ENCODE measurements around the gene GIGYF2.

Gene GIGYF2

DNA sequence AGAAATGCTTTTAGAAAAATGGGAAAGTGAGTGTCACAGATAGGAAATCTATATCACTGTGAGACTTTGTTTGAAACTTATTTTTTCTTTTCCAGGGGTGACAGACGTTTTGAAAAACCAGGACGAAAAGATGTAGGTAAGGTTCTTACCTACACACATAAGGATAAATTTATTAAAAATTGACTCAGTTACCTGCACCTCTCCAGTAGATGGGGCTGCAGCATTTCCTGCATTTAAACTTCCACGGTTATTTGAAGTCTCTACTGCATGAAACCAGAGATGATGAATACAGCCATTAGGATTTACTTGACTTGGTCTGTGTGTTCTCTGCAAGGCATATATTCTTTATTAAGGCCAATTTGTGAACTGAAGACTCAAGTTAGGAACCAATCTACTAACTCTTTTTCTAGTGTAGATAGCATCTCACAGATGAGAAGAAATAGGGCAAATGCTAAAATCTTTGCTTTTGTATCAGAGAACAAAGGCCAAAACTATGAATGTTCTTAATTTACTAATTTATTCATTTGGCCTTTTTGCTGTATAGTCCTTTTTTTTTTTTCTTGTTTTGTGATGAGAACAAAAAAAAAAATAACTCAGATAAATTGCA is 64.3 kb downstream of the GIGYF2 start:
- DNase-seq, result peak; percentile 10

DNA sequence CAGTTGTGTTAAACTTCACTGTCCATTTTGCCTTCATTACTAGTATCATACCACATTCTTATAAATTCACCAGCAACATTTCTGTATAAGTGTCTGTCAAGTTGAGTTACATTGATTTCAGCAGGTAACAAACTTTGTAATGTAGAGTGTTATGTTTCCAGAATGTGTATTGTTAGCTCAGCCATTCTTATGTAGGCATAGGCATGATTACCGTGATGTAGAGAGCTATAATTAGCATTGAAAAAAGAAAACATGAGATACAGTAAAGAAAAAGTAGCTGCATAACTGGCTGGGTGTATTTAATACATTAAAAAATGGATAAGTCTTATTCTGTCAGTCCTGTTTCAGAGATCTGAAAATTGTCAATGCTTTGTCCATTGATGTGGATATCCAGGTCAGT is 70.7 kb downstream of the GIGYF2 start:
- no peak for DNase-seq

DNA sequence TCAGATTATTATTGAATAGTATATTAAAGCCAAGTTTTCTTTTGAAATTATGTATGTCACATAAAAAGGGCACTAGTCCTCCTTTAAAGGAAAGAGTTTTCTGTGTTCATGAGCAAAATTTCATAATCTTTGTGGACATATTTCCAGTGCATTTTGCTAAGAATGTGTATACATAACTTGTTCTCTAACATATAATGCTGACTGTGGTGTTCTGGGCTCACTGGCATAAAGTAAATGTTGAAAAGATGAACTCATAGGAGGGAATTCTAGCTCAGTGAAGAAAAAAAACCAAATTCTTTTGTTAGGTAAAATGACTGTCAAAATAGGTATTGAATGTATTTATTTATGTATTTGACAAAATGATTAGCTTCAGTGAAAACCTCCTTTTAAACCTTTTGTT is 73.1 kb downstream of the GIGYF2 start:
- no peak for DNase-seq

DNA sequence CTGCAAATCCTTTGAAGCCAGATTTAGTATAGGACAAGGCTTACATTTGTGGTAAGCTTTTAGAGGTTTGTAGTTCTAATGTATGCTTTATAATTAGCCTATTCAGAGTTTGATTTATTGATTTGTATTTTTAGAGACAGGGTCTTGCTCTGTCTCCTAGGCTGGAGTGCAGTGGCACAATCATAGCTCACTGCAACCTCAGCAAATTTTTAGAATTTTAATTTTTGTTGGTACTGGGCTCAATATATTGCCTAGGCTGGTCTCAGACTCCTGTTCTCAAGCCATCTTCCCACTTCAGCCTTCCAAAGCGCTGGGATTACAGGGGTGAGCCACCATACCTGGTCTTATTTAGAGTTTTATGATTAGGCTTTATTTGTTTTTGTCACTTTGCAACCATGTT is 74.7 kb downstream of the GIGYF2 start:
- DNase-seq, result no peak

DNA sequence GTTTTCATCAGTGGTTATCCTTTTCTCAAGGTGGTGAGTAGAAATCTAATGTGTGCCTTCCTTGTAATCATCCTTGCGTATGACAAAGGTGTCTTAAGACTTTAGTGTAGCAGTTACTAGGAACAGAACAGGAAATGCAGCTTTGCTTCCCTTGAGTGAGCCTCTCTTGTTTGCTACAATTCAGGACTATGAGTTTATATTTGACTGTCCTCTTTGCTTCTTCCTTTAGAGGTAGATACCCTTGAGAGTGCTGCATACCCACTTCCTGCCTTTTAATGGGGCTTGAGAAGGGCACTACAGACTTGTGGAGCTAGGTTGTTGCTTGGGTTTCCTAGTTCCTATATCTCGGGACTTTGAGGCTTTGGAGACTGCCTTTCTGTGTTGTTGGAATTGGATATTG is 75.4 kb downstream of the GIGYF2 start:
- DNase-seq, result no peak

DNA sequence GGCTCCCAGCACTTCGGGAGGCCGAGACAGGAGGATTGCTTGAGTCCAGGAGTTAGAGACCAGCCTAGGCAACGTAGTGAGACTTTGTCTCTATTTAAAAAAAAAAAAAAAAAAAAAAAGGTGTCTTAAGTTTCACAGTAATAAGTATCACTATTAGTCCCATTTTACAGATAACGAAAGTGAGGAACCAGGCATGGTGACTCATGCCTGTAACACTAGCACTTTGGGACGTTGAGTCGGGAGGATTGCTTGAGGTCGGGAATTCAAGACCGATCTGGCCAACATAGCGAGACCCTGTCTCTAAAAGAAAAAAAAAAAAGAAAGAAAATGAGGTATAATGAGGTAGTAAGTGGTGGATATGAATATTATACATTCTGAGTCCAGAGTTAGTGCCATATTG is 76.7 kb downstream of the GIGYF2 start:
- DNase-seq, result no peak

DNA sequence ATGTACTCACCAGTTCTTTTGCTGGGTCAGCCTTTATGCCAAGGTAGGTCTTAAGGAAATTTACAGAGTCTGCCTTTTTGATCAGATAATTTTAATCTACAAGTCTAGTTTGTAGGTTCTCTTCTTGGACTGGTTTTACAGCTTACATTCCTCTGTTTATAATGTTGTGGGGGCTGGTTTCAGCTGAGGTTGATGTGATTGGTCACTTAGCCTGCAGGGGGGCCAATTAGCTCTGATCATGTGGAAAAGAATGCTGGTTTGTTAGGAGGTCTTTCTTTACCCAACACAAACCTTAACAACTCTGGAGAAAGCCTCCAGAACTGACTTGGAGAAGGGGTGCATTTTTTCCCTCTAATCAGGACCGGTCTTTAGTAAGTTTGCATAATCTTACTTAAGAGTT is 79.3 kb downstream of the GIGYF2 start, which contains the start of gene KCNJ13:
KCNJ13 (minus strand) TSS at position 131 of the 400 bp plus-strand sequence. CDS start 5,203 bp downstream, outside the sequence.
- DNase-seq, result no peak

DNA sequence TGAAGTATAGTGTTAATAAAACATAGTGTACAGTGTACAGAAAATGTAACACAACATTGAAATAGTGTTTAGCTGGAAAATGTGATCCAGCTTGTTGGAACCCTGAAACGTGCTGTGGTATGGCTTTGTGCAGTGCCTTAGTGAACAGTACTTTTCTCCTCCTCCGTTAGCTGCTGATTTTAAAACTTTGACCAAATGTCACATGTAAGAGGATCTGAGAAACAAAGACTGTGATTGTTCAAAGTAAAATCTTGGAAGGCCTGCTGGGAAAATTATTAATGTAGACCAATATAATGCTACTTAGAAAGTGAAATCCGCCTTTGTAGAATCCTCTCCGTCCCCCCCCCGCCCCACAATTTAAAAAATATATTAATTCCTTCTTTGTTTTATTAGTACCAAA is 80.1 kb downstream of the GIGYF2 start:
- no peak for DNase-seq

DNA sequence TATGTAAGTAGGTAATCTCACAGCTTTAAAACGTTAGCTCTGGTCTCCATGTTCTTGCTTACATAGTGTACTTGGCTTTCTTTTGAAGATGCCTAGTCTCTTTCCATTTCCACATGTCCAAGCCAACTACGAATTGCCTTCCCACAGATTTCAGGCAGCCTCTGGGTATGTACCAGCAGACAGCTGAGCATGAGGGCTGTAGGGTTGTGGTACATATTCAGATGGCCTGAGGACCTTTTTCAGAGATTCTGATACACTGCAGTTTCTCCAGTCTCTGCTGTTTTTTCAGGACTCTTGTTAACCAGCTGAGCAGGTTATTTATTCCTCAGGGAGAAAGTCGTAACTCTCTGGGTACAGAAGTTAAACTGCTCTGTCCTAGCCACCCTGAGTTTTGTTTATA is 82.3 kb downstream of the GIGYF2 start:
- no peak for DNase-seq

DNA sequence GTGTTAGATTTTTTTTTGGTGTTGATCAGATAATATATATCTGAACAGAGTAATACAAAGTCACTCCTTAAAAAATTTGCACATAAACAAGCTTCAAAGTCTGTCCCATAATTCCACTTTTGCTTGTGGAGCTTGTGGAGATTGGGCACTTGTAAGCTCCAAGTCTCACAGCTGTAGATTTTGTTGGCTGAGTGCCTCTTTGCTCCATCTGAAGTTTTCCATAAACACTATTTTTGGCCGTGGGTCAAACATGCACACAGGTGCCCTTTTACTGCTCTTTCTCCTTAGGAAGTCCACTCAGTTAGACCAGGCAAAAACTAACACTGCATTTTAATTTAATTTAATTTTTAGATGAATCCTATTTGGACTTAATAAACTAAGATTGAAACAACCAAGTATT is 82.8 kb downstream of the GIGYF2 start:
- no peak for DNase-seq

DNA sequence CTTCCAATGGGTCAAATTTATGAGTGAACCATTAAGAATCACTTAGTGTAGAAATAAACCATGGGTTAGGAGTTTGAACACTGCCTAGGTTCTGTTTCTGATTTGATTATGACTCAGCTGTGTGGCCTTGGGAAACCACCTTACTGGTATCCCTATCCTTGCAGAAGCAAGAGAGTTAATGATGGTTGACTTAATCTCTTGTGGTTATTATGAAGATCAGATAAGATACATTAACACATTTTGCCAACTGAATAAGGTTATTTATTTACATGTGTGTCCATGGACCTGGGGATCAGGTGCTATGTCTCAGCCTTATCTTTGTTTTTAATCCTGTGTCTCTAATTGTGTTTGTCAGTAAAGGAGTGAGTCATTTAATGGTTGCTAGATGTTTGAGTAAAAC is 84.6 kb downstream of the GIGYF2 start:
- DNase-seq, result no peak

DNA sequence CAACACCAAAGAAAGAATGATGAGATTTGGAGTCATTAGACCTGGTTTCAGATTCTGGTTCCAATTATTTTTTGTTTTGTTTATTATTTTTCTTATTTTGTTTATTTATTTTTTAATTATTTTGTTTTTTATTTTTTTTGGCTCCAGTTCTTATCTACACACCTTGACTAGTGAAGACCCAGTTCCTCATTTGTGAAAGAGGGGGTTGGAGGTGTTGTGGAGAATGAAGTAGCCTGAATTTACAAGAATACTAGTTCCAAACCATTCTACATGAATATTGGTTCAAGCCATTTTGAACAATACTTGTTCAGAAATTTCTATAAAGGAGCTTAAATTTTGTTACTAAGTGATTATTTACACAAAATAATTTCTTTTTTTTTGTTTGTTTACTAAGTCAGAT is 86.1 kb downstream of the GIGYF2 start:
- no peak for DNase-seq

DNA sequence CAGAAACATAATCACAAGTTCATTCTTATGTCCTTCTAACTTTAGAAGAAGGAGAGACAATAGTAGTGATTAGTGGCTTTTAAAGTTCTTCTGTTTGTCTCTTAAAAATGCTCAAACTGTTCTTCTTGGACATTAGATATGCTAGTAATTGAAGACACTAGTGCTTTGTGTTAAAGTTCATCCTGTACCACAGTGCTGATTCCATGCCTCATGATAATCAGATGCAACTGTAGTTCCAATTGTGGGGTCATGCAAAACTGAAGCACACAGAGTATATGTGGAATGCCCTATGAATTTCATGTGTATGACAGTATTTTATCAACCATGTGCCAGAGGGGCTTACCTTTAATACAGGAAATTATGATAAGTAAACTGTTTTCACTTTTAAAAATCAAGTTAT is 90.7 kb downstream of the GIGYF2 start:
- DNase-seq, result no peak

DNA sequence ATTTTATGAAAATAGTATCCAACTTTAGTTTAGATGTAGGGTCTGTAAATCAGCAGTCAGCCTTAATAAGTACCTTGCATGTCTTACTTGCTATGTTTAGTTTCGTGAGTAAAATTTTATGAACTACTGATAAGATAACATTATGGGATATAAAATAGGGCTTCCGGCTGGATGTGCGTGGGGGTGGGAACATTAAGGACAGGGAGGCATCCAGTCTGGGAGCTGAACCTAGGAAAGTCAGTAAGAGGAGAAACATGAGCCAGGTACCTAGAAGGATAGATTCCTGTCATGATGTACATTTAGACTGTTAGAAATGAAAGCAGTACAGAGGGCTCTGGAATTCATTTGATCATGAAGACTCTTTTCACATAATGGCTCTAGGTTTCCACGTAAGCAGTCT is 92.0 kb downstream of the GIGYF2 start:
- no peak for DNase-seq

DNA sequence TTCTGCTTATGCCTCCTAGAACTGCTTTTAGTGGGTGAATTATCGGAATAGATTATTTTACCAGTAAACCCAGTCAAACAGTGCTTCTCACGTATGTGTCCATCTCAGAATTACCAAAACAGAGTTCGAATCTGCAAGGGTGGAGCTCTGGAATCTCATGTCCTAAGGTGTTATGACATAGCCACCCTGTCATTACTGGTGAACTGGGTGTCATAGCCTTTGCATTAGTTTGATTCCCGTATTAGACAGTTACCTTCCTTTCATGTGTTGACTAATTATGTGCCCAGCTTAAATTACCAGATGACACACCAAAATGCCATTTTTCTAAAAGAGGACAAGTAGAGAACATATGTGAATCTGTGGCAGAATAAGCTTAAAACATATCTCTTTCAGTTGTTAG is 94.4 kb downstream of the GIGYF2 start:
- DNase-seq, result no peak

DNA sequence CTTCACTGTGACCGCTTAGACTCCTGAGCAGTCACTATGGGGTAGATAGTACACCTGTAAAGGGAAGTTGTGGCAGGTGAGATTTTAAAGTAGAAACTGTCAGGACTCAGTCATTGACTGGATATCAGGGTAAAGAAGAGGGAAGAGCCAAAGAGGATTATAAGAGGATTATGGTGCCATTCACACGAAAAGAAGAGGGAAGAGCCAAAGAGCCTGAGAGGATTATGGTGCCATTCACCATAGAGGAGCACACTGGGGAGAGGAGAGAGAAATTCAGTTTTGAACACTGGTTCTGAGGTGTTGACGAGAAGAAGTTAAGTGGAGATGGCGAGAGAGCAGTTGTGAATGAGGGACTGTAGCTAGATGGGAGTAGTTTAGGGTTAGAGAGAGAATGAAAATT is 96.1 kb downstream of the GIGYF2 start:
- no peak for DNase-seq

DNA sequence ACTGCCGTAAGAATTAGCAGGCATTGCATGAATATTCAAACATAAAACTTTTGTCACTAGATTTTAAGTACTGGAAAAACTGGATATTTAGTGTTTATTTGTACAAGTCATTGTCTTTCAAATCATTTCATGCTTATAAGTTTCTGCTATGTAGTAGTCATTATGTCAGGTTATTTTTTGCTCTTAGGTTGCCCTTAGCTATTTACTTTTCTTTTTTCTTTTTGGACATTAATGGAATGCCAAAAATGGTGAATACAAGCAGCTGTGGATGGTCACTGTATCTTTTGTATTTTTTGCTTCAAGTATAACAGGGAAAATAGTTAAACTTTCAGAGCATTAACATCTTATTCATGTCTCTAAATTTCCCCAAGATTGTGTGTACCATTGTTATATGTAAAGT is 97.8 kb downstream of the GIGYF2 start:
- DNase-seq, result no peak

DNA sequence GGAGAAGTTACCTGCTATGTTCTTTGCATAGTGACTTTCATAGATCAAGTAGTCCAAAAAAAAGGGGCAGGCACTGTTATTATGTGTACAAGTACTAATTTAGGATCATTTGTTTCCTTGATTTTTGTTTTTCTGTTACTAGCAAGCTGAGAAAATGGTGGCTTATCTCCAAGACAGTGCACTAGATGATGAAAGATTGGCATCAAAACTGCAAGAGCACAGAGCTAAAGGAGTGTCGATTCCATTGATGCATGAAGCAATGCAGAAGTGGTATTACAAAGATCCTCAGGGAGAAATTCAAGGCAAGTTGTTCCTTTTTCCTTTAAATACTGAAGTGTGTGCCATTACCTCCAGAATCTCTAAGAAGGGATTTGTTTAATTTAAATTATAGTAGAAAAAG is 98.8 kb downstream of the GIGYF2 start:
- no peak for DNase-seq

DNA sequence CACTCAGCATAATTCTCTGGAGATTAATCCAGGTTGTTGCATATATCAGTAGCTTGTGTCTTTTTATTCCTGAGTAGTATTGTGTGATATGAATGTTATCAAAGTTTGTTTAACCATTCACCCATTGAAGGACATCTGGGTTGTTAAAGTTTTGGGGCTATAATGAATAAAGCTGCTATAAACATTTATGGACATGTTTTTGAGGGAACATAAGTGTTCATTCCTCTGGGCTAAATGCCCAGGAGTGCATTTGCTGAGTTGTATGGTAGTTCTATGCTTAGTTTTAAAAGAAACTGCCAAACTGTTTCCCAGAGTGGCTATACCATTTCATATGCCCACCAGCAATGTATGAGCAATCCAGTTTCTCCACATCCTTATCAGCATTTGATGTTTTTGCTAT is 101.1 kb downstream of the GIGYF2 start:
- DNase-seq, result no peak

DNA sequence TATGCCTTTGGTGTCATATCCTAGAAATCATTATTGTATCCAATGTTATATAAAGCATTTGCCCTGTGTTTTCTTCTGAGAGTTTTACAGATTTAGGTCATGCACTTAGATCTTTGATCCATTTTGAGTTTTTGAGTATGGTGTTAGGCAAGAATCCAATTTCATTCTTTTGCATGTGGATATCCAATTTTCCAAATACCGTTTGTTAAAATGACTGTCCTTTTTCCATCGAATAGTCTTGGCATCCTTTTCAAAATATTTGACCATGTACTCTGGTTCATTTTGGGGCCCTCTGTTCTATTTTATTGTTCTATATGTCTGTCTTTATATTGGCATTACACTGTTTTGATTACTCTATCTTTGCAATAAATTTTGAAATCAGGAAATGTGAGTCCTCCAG is 103.0 kb downstream of the GIGYF2 start:
- DNase-seq, result no peak

DNA sequence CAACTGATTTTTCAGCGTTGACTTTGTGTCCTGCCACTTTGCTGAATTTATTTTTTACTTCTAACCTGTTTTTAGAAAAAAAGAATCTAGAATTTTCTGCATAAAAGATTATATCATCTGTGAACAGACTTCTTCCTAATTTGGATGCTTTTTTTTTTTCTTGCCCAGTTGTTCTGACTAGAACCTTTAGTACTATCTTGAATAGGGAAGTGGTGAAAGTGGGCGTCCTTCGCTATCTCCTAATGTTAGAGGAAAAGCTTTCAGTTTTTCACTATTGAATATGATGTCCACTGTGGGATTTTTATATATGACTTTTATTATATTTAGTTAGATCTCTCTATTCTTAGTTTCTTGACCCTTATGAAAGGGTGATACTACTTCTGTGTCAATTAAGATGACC is 105.0 kb downstream of the GIGYF2 start:
- DNase-seq, result no peak

DNA sequence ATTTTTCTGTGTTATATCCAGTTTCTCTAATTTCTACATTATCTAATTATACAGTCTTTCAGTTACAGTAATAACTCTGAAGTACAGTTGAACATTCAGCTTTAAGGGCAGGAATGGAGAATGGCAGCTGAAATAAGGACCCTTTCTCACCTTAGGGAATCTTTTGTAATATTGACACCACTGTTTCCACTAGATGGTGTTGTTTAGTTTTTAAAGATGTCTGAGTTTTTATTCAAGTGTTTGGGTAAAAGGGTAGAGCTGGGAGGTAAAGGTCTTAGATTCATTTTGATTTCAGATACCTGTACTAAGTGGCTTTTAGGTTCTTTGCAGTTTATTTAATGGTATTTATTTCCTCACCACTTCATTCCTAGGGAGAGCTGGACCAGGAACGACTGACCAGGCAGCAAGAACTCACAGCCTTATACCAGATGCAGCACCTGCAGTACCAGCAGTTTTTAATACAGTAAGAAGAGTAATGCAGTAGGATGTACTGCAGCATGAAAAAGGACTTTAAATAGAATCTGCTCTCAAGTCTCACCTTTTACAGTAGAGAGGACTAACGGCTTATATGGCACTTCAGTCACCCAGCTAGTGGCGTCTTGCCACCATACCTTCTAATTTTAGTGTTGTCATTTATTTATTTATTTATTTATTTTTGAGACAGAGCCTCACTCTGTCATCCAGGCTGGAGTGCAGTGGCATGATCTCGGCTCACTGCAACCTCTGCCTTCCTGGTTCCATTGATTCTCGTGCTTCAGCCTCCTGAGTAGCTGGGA is 112.4 kb downstream of the GIGYF2 start:
- DNase-seq, result no peak

DNA sequence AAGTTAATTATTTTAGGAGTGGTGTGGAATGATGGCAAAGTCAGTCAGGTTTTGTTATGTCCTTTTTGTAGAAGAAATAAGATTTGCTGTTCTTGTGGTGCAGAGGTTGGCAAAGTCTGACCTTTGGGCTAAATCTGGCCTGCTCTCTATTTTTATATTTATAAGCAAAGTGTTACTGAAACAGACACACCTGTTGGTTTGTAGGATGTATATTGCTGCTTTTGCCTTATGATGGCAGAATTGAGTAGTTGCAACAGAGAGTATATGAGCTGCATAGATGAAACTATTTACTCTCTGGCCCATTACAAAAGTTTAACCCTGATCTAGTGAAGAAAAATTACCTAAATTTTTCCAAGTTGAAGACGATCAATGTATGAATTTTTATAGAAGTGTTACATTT is 113.3 kb downstream of the GIGYF2 start:
- DNase-seq, result no peak

DNA sequence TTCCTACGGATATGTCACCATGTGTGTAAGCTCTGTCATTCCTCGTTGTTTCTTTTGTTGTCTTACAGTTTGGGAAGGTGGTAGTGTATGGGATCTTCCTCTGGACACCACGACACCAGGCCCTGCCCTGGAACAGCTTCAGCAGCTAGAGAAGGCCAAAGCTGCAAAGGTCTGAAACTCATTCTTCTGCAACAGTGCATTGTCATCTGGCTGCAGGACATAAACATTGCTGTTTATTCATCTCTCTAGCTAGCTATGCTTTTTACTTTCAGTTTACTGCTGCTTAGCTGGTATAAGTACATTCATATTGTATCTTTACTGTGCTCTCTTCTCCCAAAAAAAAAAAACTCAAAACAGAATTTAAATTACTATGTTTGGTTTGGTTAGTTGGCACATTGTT is 118.4 kb downstream of the GIGYF2 start:
- no peak for DNase-seq

DNA sequence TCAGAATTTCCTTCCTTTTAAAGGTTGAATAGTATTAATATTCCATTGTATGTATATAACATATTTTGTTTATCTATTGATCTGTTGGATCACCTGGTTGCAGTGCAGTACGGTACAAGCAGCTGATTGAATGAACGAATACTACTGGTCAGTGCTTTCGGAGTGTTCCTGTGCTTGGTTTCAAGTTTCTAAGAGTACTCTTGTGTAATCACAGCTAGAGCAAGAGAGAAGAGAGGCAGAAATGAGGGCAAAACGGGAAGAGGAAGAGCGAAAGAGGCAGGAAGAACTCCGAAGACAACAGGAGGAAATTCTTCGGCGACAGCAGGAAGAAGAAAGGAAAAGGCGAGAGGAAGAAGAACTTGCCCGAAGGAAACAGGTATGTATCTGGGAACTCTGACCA is 119.5 kb downstream of the GIGYF2 start:
- no peak for DNase-seq
